HG02938 (cell line): ENCODE data around the gene MARS1.
"Not testable (repeated sequence)": the region's sequence is repeated elsewhere in the genome, so short reads cannot be mapped to it uniquely, and the experiment has no call there.

Source experiments
- ATAC-seq: cut with Tn5 transposase; IDR thresholded peaks from one replicate; pipeline ENCODE4 v1.9.1; 2021; ENCODE audit warnings: mild to moderate bottlenecking, moderate library complexity; ENCODE audit not compliant: unreplicated experiment

Gene MARS1

DNA sequence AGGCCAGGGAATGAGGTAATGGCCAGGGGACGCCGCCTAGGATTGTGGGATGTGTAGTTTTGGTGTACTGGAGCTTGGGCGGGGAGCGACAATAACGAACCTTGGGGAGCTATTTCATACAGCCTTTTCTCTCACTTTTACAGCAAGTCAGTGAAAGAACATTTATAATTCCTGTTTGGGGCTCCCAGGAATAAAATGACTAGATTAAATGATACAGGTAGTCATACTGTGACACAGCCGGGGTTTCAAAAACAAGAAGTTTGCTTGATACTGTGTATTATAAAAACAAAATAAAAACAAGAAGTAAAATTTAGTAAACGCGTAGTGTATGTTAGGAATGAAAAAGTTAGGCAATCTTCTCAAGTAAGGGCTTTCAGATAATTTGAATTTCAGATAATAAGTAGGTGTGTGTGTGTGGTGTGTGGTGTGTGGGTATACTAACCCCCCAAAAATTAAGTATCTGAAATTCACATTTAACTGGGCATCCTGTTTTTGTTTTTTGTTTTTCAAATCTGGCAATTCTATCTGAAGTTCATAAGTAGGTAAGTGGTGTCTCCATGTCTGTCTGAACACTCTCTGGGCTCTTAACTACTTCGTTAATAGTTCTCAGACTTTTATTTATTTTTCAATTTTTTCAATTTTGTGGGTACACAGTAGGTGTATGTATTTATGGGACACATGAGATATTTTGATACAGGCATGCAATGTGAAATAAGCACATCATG is 59.6 kb downstream of the MARS1 start:
- ATAC-seq, result no peak

DNA sequence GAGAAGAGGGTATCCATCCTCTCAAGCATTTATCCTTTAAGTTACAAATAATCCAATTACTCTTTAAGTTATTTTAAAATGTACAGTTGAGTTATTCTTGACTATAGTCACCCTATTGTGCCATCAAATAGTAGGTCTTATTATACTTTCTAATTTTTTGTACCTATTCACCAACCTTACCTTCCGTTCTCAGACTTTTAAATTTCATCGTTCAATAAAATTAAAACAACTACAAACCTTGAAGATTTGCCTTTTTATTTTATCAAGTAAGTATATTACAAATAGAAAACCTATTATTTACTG is 60.1 kb downstream of the MARS1 start:
- no peak for ATAC-seq

- no peak for ATAC-seq
Observed at GRCh38 chr12:57548488-57548887, 60.6 kb downstream of the MARS1 start.

- no peak for ATAC-seq
Observed at GRCh38 chr12:57549203-57549908, 61.5 kb downstream of the MARS1 start.

DNA sequence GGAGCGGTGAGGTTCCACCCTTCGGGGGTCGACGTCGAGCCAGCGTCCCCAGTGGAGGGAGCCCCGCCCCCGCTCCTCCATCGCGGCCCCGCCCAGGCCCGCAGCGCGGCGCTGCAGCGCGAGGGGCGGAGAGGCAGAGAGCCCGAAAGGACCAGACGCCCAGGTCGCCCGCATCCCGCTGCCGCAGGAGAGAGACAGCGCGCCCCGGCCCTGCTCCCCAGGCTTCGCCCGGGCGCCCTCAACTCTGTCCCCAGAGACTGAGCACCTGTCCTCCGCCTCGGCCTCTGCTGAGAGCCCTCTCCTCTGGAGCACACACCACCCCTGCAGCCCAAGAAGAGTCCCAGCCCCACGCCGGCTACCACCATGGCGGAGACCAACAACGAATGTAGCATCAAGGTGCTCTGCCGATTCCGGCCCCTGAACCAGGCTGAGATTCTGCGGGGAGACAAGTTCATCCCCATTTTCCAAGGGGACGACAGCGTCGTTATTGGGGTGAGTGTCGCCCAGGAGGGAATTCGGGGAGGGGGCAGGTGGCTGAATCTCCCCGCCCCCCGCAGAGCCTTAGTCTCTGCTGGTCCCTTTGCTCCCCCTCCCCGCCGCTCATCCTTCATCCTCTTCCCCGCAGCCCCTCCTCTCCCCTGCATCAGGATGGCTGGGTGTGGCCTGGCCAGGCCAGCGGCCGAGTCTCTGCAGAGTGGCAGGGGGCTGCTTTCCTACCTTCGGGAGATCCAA is 62.2 kb downstream of the MARS1 start, which contains the start of gene KIF5A:
Gene KIF5A, plus strand, starts transcription at position 136 of the 732 bp plus-strand sequence. Its CDS starts 228 bp downstream, at position 364.
- no peak for ATAC-seq

- no peak for ATAC-seq
Observed at GRCh38 chr12:57550641-57551549, 63.0 kb downstream of the MARS1 start.

DNA sequence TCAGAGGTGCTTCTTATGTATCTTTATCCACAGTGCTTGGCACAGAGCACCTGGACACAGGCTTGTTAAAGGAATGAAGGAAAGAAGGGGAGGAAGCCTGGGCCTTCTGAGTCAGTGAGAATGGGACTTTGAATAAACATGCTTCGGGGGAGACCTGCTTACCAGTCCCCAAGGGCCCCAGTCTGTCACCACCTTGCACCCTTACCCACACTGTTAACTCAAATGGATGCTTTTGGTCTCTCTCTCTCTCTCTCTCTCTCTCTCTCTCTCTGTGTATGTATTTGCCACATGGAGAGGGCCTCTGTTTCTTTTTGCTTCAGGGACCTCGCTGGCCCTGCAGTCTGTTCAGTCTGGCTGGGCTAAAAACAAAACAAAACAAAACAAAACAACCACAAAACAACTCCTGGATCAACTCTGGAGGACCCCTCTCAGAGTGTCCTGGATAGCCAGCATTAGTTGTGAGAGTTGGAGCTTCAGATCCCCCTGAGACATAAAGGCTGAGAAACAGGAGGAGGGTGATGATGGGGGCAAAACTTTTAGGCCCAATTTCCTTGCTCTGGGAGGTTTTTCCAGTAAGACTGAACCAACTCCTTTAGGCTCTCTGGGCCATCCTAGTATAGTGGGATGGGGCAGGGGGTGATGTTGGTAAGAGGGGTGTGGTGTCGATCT is 63.9 kb downstream of the MARS1 start:
- ATAC-seq, result no peak

GRCh38 chr12:57552306-57552651 is 64.4 kb downstream of the MARS1 start:
- ATAC-seq, result no peak

- no peak for ATAC-seq
Observed at GRCh38 chr12:57552835-57553313, 65.0 kb downstream of the MARS1 start.

GRCh38 chr12:57553343-57554202 is 65.7 kb downstream of the MARS1 start:
- ATAC-seq, result no peak

- no peak for ATAC-seq
Observed at GRCh38 chr12:57554453-57554852, 66.6 kb downstream of the MARS1 start.

- ATAC-seq, result no peak
Observed at GRCh38 chr12:57554897-57555296, 67.0 kb downstream of the MARS1 start.

DNA sequence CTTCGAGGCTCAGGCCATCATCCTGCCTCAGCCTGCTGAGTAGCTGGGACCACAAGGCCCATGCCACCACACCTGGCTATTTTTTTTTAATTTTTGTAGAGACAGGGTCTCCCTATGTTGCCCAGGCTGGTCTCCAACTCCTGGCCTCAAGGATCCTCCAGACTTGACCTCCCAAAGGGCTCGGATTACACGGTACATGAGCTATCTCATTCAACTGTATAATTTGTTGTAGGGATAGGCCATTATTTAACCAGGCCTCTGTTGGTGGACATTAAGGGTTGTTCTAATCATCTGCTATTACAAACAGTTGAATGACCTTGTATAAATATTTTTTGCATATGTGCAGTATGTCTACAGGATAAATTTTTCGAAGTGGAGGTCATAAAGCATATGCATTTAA is 71.0 kb downstream of the MARS1 start:
- no peak for ATAC-seq

DNA sequence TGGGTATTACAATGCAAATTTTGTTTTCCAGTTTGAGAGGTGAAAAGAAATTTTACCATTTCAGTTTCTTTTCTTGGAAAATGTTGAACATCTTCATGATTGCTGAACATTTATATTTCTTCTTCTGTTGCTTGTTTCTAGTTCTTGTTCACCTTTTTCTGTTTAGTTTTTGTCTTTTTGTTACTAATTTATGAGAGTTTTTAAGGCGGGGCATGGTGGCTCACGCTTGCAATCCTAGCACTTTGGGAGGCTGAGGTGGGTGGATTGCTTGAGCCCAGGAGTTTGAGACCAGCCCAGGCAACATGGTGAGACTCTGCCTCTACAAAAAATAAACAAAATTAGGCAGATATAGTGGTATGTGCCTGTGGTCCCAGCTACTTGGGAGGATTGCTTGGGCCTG is 72.6 kb downstream of the MARS1 start:
- no peak for ATAC-seq

DNA sequence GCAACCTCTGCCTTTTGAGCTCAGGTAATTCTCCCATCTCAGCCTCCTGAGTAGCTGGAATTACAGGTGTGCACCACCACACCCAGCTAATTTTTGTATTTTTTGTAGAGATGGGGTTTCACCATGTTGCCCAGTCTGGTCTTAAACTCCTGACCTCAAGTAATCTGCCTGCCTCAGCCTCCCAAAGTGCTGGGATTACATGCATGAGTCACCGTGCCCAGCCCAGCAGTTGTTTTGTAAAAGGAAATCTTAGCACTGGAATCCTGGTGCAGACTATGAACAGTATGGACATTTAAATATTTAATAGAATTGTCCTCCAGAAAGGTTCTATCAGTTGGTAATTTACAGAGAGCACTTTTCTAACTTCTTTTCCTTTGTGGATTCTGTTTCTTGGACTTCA is 73.2 kb downstream of the MARS1 start:
- not testable (repeated sequence) for ATAC-seq

GRCh38 chr12:57563358-57563757 is 75.5 kb downstream of the MARS1 start:
- no peak for ATAC-seq

DNA sequence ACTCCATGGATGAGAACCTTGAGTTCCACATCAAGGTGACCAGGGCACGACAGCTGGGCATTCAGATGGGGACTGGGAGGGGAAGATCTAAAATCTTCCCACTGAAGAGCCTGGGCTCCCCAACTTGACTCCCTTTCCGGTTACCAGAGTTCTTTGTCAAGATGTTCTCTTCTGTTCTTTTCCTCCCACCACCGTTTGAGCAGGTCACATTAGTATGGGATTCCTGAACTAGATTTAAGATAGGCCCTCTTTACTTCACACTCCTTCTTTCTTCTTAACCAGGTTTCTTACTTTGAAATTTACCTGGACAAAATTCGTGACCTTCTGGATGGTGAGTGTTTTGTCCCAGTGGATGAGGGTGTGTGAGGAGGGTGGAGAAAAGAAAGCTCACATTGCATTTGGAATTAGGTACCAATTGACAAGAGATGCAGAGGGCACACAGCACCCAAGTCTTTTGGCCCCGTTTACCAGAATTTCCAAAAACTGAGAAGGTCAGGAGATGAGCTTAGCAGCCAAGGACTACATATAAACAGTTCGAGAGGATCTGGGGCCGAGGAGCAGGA is 76.4 kb downstream of the MARS1 start:
- ATAC-seq, result no peak
